ENCODE data around the gene NPAT.
"Not testable (repeated sequence)": the region's sequence is repeated elsewhere in the genome, so short reads cannot be mapped to it uniquely, and the experiment has no call there.

The NPAT gene

DNA sequence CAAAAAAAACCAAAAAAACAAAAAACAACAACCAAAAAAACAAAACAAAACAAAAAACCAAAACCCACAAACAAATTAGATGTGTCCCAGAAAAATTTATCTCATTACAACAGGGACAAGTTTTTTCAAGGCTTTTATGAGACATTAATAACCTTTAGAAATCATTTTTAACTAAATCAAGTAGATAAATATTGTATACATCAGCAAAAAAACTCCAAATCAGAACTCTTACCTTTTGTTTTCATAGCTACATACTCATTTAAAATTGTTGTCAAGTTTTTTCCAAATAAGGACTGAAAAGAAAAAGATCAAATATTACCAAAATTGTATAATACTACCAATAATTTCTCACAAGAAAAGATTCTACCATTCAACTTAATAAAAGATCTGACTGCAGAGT is 28.7 kb downstream of the NPAT start:
- intact Hi-C loops (cut with DNase I) = no loop called here
- no peak for DNase-seq

DNA sequence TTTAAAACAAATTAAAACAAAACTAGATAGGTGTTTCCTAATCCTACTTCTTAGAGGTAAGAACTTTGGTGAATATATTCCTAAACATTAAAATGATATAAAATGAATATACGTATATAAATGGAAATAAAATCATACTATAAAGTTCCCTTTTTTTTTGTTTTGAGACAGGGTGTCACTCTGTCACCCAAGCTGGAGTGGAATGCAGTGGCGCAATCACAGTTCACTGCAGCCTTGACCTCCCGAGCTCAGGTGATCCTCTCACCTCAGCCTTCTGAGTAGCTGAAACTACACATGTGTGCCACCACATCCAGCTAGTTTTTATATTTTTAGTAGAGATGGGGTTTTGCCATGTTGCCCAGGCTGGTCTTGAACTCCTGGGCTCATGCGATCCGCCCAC is 44.9 kb downstream of the NPAT start:
- intact Hi-C loops (cut with DNase I) = no loop called here
- DNase-seq = no peak

DNA sequence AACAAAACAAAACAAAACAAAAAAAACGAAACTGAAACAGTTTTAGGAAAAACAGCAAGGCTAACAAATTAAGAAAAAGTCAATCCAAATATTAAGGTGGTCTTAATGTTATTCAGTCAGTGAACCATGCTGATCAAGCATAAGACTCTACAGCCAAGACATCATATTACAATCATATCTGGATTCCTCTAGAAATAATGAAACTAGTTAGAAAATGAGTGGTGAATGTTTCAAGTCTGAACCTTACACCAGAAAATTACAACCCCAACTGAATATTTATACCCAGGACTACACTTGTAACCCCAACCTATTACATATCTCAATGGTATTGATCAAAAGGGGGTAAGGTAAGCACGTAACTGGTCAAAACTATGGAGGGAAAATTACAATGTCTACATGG is 52.3 kb downstream of the NPAT start:
- intact Hi-C loops (cut with DNase I) = no loop called here

DNA sequence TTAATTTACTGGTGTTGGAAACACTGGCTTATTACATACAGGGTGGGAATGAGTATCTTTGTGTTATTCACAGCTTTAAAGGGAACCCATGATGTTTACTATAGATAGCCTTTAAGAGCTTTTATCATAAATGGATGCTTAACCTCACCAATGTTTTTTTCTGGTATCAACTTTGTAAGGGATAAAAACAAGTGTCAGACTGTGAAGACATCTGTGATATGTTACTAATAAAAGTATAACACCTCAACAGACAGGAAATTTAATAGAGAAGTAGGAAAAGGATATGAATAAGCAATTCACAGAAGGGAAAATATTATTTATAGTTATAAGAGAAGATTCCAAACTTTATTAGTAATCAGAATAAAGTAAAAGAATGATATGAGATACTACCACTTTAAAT is 54.8 kb downstream of the NPAT start:
- intact Hi-C loops (cut with DNase I) = no loop called here
- no peak for DNase-seq

More for the DNA sequence above, 52.3 kb downstream of the NPAT start:
- no peak for DNase-seq

DNA sequence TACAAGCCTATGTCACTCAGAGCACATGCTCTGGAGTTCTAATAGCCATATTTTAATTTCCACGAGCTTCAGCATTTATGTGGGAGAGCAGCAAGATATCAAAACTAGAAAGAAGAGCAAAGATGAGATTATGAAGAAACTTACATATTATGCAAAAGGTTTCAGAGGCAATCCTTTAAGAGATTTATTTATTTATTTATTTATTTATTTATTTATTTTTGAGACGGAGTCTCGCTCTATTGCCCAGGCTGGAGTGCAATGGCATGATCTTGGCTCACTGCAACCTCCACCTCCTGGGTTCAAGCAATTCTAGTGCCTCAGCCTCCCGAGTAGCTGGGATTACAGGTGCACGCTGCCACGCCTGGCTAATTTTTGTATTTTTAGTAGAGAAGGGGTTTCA is 59.6 kb downstream of the NPAT start:
- DNase-seq; intact Hi-C loops (cut with DNase I): not testable (repeated sequence)

DNA sequence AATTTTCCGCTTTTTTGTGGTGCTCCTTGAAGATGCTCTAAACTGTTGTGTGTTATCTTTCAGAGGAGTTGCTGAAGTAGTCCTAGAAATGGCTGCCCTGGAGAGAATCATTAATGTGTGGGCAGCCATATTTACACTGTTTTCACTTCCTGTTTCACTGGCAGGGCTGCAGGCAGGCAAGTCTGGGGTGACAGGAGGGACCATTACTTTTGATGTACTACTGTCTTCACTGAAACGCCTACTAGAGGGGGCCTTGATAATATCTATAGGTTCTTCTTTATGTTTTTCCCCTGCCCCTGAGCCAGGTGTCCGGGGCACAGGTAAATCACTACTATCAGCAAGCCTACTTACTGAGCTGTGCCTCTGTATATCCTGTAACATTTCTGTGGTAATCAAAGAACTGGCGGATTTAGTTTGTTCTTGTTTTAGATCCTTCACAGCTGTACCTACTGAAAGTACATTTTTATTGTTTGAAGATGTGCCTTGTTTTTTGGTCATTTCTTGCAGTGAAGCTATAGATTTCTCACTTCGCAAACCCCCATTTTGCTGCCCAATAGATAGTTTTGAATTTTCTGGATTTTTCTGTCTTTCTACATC is 61.4 kb downstream of the NPAT start:
- no peak for DNase-seq
- intact Hi-C loops (cut with DNase I) = no loop called here

DNA sequence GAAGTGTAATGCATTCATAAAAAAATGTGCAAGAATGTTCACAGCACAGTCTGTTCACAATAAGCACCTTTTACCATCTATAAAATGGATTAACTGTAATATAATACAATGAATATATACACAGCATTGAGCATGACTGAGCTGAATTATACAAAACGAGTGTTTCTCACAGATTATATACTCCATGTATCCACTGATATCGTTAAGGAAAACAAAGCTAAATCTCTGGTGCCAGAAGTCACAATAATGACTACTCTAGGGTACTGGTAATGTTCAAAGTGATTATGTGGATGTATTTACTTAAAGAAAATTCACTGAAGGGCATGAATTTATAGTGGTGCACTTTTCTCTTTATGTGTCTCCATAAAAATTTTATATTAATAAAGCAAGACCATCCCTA is 67.8 kb downstream of the NPAT start:
- DNase-seq = no peak
- intact Hi-C loops (cut with DNase I) = no loop called here

DNA sequence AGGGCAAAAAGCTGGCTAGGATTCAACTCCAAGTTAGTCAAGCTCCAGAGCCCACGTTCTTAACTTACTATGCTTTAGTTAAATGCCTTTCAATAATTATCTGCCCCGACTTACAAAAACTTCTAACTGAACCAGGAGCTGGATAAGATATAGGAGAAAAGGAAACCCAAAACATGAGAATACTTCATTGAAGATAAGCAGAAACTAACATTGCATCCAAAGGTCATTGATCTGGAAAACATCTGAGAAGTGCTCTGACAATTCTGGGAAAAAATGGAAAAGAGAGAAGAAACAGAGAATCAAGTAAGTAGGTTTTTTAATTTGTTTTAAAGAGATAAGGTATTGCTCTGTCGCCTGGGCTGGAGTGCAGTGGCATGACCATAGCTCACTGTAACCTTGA is 73.9 kb downstream of the NPAT start:
- intact Hi-C loops (cut with DNase I) = no loop called here

DNA sequence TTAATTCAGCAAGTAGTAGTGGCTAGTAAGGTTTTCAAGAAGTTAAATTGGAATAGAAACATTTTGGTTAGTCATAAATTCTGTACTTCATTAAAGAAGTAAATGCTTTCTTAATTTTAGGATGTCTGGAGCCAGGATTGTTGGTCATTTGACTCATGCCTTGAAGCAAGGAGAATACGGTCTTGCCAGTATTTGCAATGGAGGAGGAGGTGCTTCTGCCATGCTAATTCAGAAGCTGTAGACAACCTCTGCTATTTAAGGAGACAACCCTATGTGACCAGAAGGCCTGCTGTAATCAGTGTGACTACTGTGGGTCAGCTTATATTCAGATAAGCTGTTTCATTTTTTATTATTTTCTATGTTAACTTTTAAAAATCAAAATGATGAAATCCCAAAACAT is 75.3 kb downstream of the NPAT start:
- intact Hi-C loops (cut with DNase I) = no loop called here
- no peak for DNase-seq

More for the DNA sequence above, 73.9 kb downstream of the NPAT start:
- no peak for DNase-seq

DNA sequence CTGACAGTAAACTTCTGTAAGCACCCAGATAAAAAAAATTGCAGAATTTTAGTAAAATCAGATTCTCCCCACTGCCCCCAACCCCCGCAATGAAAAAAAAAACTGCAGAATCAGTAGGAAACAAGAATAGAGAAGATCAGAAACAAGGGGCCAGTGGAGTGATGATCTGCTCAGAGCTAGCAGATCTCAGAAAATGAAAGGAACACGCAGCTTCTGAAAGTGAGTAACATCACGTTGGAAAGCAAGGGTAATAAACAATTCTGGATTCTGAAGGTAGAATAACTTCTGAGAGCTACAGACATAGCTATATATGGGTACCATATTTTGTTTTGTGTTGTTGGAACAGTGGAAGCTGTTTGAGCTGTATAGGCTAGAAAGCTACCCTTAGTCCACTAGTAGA is 77.8 kb downstream of the NPAT start:
- intact Hi-C loops (cut with DNase I) = no loop called here

DNA sequence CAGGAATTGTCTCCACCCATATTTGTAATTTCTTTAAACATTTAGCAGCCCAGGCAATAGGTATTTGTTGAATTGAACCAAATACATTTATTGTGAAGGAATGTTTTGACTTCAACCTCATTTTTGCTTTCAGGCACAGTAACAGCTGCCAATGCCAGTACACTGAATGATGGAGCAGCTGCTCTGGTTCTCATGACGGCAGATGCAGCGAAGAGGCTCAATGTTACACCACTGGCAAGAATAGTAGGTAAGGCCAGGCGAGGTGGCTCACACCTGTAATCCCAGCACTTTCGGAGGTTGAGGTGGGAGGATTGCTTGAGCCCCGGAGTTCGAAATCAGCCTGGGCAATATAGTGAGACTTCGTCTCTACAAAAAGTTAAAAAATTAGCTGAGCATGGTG is 80.1 kb downstream of the NPAT start:
- DNase-seq = no peak
- intact Hi-C loops (cut with DNase I) = no loop called here

More for the DNA sequence above, 77.8 kb downstream of the NPAT start:
- no peak for DNase-seq

DNA sequence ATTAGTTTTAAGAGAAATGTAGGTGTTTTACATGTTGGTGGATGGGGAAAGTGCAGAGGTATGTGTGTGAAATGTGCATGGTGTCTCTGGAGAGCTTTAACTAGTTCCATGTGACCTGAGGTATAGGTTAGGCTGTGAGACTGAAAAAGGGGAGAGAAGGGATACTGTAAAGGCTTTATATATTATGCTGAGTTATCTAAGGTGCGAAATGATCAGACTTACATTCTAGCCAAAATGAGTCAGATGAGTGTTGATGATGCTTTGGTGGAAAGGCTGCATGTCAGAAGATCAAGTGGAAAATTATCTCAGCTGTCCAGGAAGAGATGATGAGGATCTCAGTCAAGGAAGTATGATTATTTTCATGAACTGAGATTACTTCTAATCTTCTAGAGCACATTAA is 85.2 kb downstream of the NPAT start:
- intact Hi-C loops (cut with DNase I) = no loop called here
- DNase-seq = no peak

DNA sequence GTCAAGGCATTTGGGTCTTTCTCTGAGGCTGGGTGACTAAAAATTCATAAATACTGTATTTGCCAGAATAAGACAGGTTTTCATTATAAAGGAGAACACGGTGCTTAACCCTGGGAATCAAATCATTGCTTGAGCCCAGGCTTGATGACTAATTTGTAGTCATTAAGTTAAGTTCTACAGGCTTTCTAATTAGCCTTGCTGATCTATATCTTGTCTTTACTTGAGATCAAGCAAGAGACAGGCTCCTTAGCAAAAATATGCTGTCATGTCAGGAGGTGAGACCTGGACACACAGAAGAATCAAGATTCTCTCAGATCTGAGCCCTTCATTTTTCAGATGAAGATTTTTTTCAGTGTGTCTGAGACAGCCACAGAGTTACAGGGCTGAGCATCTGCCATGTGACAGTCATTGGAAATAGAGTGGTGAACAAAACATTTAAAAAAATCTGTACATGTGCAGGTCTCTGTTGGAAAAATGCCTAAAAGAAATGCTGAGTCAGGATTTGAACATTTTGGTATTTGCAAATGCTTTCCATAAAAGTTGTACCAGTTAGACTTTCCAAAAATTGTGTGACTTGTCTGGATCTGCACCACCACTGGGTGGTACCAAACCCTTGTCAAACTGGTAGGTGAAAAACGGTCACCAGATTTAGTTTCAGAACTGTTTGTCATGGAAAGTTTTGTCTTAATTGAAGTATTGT is 86.4 kb downstream of the NPAT start:
- intact Hi-C loops (cut with DNase I) = no loop called here
- no peak for DNase-seq

DNA sequence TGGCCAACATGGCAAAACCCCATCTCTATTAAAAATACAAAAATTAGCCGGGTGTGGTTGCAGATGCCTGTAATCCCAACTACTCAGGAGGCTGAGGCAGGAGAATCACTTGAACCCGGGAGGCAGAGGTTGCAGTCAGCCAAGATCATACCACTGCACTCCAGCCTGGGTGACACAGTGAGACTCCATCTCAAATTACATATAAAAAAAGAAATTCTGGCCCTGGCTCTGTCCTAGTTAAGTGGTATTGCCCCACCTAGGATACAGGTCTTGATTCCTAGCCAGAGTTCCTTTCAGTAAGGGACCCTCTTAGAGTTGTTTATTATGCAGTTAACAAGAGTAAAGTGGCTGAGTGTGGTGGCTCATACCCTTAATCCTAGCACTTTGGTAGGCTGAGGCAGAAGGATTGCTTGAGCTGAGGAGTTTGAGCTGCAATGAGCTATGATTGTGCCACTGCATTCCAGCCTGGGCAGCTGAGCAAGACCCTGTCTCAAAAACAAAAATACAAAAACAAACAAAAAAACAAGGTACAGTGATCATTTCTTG is 89.4 kb downstream of the NPAT start:
- DNase-seq; intact Hi-C loops (cut with DNase I): not testable (repeated sequence)

DNA sequence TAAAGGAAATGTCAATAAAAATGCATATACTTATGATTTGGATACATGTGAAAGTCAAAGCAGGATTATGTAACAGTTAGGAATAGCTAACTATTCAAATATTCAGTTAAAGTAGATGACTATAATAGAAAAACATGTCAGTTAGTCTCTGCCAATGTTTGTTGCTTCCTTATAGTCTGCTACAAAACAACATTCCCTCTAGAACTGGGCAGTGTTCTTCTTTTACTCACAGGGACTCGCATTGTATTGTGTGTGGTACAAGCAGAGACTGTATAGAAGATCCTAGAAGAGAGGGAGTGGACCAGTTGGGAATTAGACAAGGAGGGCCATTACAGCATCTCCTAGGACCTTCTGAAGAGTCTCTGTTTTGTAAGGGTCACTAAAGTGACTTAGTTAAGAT is 90.4 kb downstream of the NPAT start:
- no peak for DNase-seq
- intact Hi-C loops (cut with DNase I) = no loop called here

DNA sequence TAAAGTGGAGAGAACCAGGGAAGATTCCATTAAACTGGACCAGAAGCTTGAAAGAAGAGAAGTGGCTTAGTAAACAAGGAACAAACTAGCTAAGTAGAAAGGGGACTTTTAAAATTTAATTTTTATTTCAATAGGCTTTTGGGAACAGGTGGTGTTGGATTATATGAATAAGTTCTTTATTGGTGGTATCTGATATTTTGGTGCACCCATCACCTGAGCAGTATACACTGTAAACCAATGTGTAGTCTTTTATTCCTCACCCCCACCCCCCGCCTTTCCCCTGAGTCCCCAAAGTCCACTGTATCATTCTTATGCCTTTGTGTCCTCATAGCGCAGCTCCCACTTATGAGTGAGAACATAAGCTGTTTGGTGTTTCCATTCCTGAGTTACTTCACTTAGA is 93.7 kb downstream of the NPAT start:
- intact Hi-C loops (cut with DNase I) = loop anchor here (10.0 kb wide), 1 partner anchor 96 kb away; the partner anchor contains the start of genes ATM and NPAT
- DNase-seq = no peak

DNA sequence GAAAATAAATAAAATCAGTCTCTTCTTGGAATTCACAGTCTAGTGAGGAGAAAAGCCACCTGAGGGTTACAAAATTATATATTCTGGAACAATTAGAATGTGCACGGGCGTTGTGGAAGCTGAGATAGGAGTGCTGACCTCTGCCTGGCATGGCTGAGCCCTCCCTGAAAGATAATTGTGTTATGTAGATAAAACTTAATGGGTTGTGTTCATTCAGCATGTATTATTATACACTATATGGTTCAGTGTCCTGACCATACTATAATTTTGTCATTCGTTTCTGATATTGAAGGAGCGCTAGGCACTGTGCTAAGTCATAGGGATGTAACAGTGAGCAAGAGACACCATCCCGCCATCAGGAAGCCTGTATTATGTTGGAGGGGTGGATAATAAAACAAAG is 97.3 kb downstream of the NPAT start:
- intact Hi-C loops (cut with DNase I) = loop anchor here (10.0 kb wide), 1 partner anchor 100 kb away; the partner anchor contains the start of genes ATM and NPAT
- DNase-seq = no peak

DNA sequence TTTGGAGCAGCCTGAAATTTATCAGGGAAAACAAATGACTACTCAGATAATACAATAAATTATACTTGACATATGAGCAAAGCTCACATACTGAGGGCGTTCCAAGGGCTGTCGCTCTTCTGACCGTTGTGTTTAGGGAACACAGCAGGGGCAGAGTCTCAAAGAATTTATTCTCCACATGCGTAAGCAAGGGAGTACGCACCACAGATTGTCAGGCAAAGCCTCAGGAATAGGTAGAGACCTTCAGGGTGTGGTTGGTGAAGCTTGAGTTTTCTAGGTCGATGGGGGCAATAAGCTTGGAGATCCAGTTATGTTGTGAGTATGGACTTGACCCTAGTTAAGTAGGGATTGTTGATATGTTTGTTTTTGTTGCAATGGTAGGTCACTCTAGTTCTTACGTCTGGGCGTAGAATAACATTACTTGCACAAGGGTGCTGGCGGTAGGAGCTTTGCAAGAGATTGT is 100.2 kb downstream of the NPAT start:
- peak in 5 of 42 donors; percentile 8 to 33 (median 26) for DNase-seq
- intact Hi-C loops (cut with DNase I) = loop anchor here (5.0 to 10.0 kb wide), 2 partner anchors 103 to 540 kb away; partner anchors contain the start of genes ATM and NPAT

DNA sequence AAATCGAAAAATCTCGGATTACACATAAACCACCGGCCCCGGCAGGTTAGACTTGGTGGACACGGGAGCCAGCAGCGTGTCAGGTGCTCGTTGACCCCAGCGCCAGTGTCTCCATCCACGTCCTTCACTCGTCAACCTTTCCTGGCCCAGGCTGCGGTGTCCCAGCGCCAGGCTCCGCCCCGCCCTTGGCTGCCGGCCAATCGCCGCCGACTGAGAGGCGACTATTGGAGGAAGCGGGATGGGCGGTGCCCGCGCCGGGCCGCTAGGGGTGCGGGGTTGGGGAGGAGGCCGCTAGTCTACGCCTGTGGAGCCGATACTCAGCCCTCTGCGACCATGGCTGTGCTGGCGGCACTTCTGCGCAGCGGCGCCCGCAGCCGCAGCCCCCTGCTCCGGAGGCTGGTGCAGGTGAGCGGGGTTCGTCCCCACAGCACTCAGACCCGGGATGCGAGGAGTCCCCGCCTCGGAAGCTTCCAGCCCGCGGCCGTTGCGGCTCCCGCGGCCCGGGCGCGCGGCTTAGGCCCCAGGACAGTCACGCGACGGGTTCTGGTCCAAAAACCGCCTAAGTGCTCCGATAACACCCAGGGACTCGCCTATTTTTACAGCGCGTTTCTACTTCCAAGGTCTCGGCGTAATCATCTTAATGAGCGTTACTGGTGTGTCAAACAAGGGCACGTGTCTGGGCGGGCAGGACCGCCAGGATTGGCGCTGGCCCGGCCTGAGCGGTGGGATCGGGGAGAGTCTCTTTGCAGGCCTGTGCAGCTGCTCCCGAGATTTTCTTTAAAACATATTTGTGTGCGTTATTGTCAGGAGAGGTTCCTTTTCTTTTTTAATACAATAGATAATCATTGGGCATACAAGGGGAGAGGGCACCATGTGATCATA is 100.9 kb downstream of the NPAT start, which contains the start of gene ACAT1:
TSS of gene ACAT1 (plus strand) at position 294 of the 882 bp plus-strand sequence. CDS start at position 334, 40 bp downstream.
- peak; percentile 90 to 99 (median 97) for DNase-seq
- intact Hi-C loops (cut with DNase I) = loop anchor here (5.0 to 10.0 kb wide), 2 partner anchors 103 to 541 kb away; partner anchors contain the start of genes ATM and NPAT

Measured in head of caudate nucleus (tissue), 42 donors.